Activated T-helper 2 cell treated with anti-CD3 and anti-CD28 coated beads, Interferon-gamma antibody, Interleukin-2, Interleukin-4, amounts not matched to agents 10 μg/mL and 5 μg/mL and 100 μg/mL, durations not matched to agents 14 hours and 24 hours and 36 hours (primary cell): Measurements from ENCODE around the gene NUDT2. TPM values are rescaled to one million over a fixed set of nuclear protein-coding genes. Genes with fewer than 3 reads are reported as not detected.

Experiments used
- DNase-seq: peaks from one replicate; pipeline ENCODE4 v3.0.0; 2021; ENCODE audit warnings: low spot score
- H3K27ac Mint-ChIP-seq: one replicate; pipeline ENCODE4 v1.8.0; 2021; ENCODE audit warnings: mixed read lengths
- H3K27me3 Mint-ChIP-seq: one replicate; pipeline ENCODE4 v1.8.0; 2021; ENCODE audit warnings: low read depth, mixed read lengths
- H3K36me3 Mint-ChIP-seq: one replicate; pipeline ENCODE4 v1.8.0; 2021; ENCODE audit warnings: low read depth, mixed read lengths
- H3K4me1 Mint-ChIP-seq: one replicate; pipeline ENCODE4 v1.8.0; 2021; ENCODE audit warnings: low read depth, mixed read lengths
- H3K4me3 Mint-ChIP-seq: one replicate; pipeline ENCODE4 v1.8.0; 2021; ENCODE audit warnings: low read depth, mild to moderate bottlenecking, moderate library complexity, mixed read lengths
- H3K9me3 Mint-ChIP-seq: one replicate; pipeline ENCODE4 v1.8.0; 2021; ENCODE audit warnings: mixed read lengths
- intact Hi-C: fragments of 100-400 bp; cut with micrococcal nuclease; formaldehyde crosslinking; loops from one replicate; pipeline ENCODE4 v1.15.1; 2023
- total RNA-seq: library from RNA; stranded (reverse); gene quantifications from 2 replicates; pipeline ENCODE4 v1.2.3, GENCODE V29; 2022

Gene NUDT2
- total RNA-seq, 1 donor from 2014 or later: 33.0 TPM

GRCh38 chr9:34385561-34386230 lies 56.3 kb downstream of the NUDT2 start:
- Mint-ChIP-seq H3K27me3 (peaks cover 15% of the 10 kb centered on the region), H3K36me3 (no peaks in the 10 kb centered on the region), H3K4me3 (no peak overlapping the region), H3K4me1 (no peaks in the 10 kb centered on the region), H3K27ac (no peak overlapping the region), H3K9me3 (no peaks in the 10 kb centered on the region)
- intact Hi-C loops: no loop called here
- no peak for DNase-seq

GRCh38 chr9:34386656-34387055 lies 57.3 kb downstream of the NUDT2 start:
- Mint-ChIP-seq H3K4me1 (no peaks in the 10 kb centered on the region), H3K27ac (no peak overlapping the region), H3K36me3 (no peaks in the 10 kb centered on the region), H3K27me3 (peaks cover 25% of the 10 kb centered on the region), H3K4me3 (no peak overlapping the region), H3K9me3 (no peaks in the 10 kb centered on the region)
- DNase-seq: no peak
- intact Hi-C loops: no loop called here

GRCh38 chr9:34387239-34387638 lies 57.9 kb downstream of the NUDT2 start:
- H3K4me3 Mint-ChIP-seq: no peak overlapping the region
- H3K27me3 Mint-ChIP-seq: peaks cover 28% of the 10 kb centered on the region
- DNase-seq: no peak
- no peaks in the 10 kb centered on the region for H3K4me1 Mint-ChIP-seq
- H3K9me3 Mint-ChIP-seq: no peaks in the 10 kb centered on the region
- no peak overlapping the region for H3K27ac Mint-ChIP-seq
- H3K36me3 Mint-ChIP-seq: no peaks in the 10 kb centered on the region
- intact Hi-C loops: no loop called here

GRCh38 chr9:34392511-34392910 lies 63.1 kb downstream of the NUDT2 start:
- no peak overlapping the region for H3K4me3 Mint-ChIP-seq
- no peak for DNase-seq
- H3K27me3 Mint-ChIP-seq: peaks cover 24% of the 10 kb centered on the region
- intact Hi-C loops: no loop called here
- H3K9me3 Mint-ChIP-seq: no peaks in the 10 kb centered on the region
- no peak overlapping the region for H3K27ac Mint-ChIP-seq
- no peaks in the 10 kb centered on the region for H3K4me1 Mint-ChIP-seq
- no peaks in the 10 kb centered on the region for H3K36me3 Mint-ChIP-seq

Other genes with a start within 250 kb of the NUDT2 start
- gene DCAF12, start 202.9 kb upstream of the NUDT2 start, total RNA-seq: 42.8 and 43.5 TPM in 2 replicates
- gene UBAP1, start 150.5 kb upstream of the NUDT2 start, total RNA-seq: 33.6 and 33.7 TPM in 2 replicates
- gene KIF24, start 301 bp upstream of the NUDT2 start, total RNA-seq: 4.8 and 5.0 TPM in 2 replicates
- gene MYORG, start 47.3 kb downstream of the NUDT2 start, total RNA-seq: 1.6 TPM in 2 replicates
- 17.3 and 19.7 TPM in 2 replicates for gene FAM219A, start 129.0 kb downstream of the NUDT2 start, total RNA-seq
- gene DNAI1, start 129.2 kb downstream of the NUDT2 start, total RNA-seq: not detected in 2 replicates
- gene ENHO, start 193.4 kb downstream of the NUDT2 start, total RNA-seq: not detected in 2 replicates